Keratinocyte (primary cell): ENCODE measurements around the gene PLEKHM1.
"Not testable (repeated sequence)": the region's sequence is repeated elsewhere in the genome, so short reads cannot be mapped to it uniquely, and the experiment has no call there.

Experiments used
- CTCF ChIP-seq, 3 experiments: IDR thresholded peaks in 1 of 3; conservative IDR thresholded peaks in 1 of 3; optimal IDR thresholded peaks in 1 of 3; 2 replicates in 2 of 3; 3 replicates in 1 of 3; pipeline versions ENCODE3 to v1.5.1; 2011; ENCODE audit warnings: low read length in 3 of 3, mild to moderate bottlenecking in 3 of 3, moderate library complexity in 2 of 3, control low read depth in 1 of 3, inconsistent platforms in 1 of 3; ENCODE audit not compliant: insufficient read depth in 2 of 3; ENCODE audit errors: extremely low read depth in 1 of 3
- EZH2 ChIP-seq: IDR thresholded peaks from one replicate; pipeline ENCODE4 v1.6.1; 2012; ENCODE audit warnings: inconsistent platforms, mild to moderate bottlenecking, low read length, moderate library complexity

DNA sequence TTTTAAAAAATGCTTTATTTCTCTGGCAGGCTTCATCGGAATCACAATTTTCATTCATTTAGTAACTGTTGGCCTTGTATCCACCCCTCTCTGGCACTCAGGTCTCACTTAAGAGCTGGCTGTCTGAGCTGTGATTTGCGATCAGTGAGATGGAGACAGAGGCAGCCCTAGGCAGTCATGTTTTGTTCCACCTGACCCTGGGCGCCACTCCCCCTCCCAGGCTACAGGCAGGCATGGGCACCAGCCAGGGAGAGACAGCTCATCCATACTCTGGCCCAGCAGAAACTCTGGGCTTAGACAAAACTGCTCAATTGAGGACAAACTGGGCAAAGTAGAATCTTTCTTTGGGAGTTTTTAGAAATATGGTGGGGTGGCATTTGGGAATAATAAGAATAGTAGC is 14.7 kb upstream of the PLEKHM1 start:
- TF ChIP-seq CTCF (optimal IDR thresholded peaks at IDR 0.05 in 1 of 3, IDR thresholded peaks at IDR 0.05 in 1 of 3, conservative IDR thresholded peaks at IDR 0.05 in 1 of 3; ENCODE audit: extremely low read depth in 1 of 3, insufficient read depth in 2 of 3, low read length in 3 of 3); EZH2: not testable (repeated sequence)
